ENCODE data around the gene C21orf91. TPM values are rescaled to one million over a fixed set of nuclear protein-coding genes. Genes with fewer than 3 reads are reported as not detected.

C21orf91 gene
- total and polyA plus RNA-seq, 8 donors = under 0.01 to 50.9 (median 4.4) TPM

DNA sequence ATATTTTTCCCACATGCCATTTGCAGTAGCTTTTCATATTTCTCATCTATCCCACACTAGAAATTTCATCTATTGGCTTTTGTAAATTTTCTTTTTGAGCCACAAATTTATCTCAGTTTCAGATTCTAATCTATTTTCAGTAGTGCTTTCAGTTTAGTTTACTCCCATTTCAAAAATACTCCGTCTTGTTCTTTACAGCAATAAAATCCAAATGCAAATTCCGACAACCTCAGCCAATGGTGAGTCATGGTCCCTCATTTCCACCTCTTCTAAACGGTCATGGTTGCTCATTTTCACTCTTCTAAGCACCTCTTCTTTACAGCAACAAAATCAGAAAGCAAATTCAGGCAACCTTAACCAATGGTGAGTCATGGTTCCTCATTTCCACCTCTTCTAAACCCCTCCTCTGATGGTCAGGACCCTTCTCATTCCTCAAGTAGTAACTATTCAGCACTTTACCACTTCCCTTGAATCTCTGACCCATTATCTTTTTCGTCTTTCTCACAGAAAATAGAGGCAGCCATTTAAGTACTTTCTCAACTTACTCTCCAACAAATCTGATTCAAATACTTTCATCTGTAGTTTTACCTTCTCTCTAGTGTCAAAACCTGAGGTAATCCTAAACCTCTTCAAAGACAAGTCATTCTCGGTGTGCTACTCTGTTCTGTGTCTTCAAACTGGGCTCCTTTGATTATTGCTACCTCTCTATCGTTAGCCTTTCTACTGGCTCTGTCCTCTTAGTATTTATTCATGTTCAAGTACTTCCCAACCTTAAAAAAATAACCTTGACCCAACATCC is 34.4 kb downstream of the C21orf91 start:
- Histone ChIP-seq H3K4me1 (peaks cover 0 to 11% (median 0%) of the 10 kb centered on the region in 4 donors), H3K27ac (peak overlapping the region in 4 of 5 donors; percentile 2 to 79 (median 49)), H3K4me3 (no peak overlapping the region), H3K27me3 (no peaks in the 10 kb centered on the region), H3K9me3 (no peaks in the 10 kb centered on the region), H3K36me3 (peaks cover 9 to 32% (median 20%) of the 10 kb centered on the region in 4 donors)
- intact Hi-C loops (cut with DNase I; ENCODE audit: low total_unique reads) = no loop called here
- no peak for TF ChIP-seq POLR2A (IDR thresholded peaks at IDR 0.05)
- TF ChIP-seq POLR2AphosphoS5 (IDR thresholded peaks at IDR 0.05) = no peak
- TF ChIP-seq EP300 (IDR thresholded peaks at IDR 0.05) = no peak
- TF ChIP-seq, protein P1, sequence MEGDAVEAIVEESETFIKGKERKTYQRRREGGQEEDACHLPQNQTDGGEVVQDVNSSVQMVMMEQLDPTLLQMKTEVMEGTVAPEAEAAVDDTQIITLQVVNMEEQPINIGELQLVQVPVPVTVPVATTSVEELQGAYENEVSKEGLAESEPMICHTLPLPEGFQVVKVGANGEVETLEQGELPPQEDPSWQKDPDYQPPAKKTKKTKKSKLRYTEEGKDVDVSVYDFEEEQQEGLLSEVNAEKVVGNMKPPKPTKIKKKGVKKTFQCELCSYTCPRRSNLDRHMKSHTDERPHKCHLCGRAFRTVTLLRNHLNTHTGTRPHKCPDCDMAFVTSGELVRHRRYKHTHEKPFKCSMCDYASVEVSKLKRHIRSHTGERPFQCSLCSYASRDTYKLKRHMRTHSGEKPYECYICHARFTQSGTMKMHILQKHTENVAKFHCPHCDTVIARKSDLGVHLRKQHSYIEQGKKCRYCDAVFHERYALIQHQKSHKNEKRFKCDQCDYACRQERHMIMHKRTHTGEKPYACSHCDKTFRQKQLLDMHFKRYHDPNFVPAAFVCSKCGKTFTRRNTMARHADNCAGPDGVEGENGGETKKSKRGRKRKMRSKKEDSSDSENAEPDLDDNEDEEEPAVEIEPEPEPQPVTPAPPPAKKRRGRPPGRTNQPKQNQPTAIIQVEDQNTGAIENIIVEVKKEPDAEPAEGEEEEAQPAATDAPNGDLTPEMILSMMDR (IDR thresholded peaks at IDR 0.05) = no peak
- DNase-seq = no peak
- 71 to 86% (median 79%) methylated on average over 6 of the region's 6 CpGs for WGBS, 5 donors

DNA sequence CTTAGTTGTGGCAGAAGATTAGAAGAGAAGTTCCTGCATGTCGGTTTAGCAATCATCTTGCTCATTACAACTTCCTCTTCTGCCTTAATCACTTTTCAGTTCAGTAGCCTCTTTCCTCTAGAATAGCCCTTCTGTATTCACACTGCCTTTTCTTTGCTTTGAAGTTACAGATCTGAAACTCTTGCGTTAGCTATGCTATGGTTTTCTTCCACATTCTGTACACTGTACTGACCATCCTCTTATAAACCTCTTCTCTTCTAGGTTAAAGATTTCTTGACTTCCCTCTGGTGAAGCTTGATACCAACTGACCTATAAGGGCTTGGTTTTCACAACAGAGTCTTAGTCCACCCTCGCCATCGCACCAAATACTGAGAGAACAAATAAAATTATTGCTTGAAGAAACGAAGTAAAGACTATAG is 35.0 kb downstream of the C21orf91 start:
- H3K27ac ChIP-seq = peak overlapping the region in 4 of 5 donors; percentile 2 to 79 (median 49)
- intact Hi-C loops (cut with DNase I; ENCODE audit: low total_unique reads) = no loop called here
- H3K4me3 ChIP-seq = no peak overlapping the region
- H3K36me3 ChIP-seq = peaks cover 9 to 32% (median 20%) of the 10 kb centered on the region in 4 donors
- no peak for DNase-seq
- H3K4me1 ChIP-seq = peaks cover 0 to 11% (median 0%) of the 10 kb centered on the region in 4 donors
- TF ChIP-seq EP300 (IDR thresholded peaks at IDR 0.05) = no peak
- no peak for TF ChIP-seq POLR2A (IDR thresholded peaks at IDR 0.05)
- no peak for TF ChIP-seq POLR2AphosphoS5 (IDR thresholded peaks at IDR 0.05)
- TF ChIP-seq, protein P1 (IDR thresholded peaks at IDR 0.05) = no peak
- H3K9me3 ChIP-seq = no peaks in the 10 kb centered on the region
- no peaks in the 10 kb centered on the region for H3K27me3 ChIP-seq
- 61 to 74% (median 71%) methylated on average over 5 of the region's 5 CpGs for WGBS, 5 donors

GRCh38 chr21:17783481-17784179 is 35.5 kb downstream of the C21orf91 start:
- peaks cover 9 to 32% (median 20%) of the 10 kb centered on the region in 4 donors for H3K36me3 ChIP-seq
- intact Hi-C loops (cut with DNase I; ENCODE audit: low total_unique reads) = no loop called here
- no peak for DNase-seq
- no peaks in the 10 kb centered on the region for H3K9me3 ChIP-seq
- peaks cover 0 to 11% (median 0%) of the 10 kb centered on the region in 4 donors for H3K4me1 ChIP-seq
- H3K27me3 ChIP-seq = no peaks in the 10 kb centered on the region
- H3K27ac ChIP-seq = peak overlapping the region in 4 of 5 donors; percentile 2 to 79 (median 49)
- TF ChIP-seq, protein P1 (IDR thresholded peaks at IDR 0.05) = no peak
- TF ChIP-seq POLR2AphosphoS5 (IDR thresholded peaks at IDR 0.05) (no peak), POLR2A (IDR thresholded peaks at IDR 0.05) (no peak), EP300 (IDR thresholded peaks at IDR 0.05) (no peak)
- 84 to 96% (median 89%) methylated on average over 2 of the region's 2 CpGs for WGBS, 5 donors
- no peak overlapping the region for H3K4me3 ChIP-seq

DNA sequence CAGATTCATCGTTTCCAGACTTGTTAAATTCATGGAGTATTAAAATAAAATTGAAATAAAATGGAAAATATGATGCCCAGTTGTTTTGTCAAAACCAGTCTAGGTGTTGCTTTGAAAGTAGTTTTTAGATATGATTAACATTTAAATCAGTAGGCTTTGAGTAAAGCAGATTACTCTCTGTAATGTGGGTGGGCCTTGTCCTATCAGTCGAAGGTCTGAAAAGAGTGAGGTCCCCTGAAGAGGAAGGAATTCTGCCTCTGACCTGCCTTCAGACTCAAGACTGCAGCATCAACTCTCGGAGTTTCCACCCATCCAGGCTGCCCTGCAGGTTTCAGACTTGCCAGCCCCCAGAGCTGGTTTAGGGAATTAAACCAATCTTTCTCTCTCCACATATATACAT is 36.2 kb downstream of the C21orf91 start:
- H3K9me3 ChIP-seq = no peaks in the 10 kb centered on the region
- peaks cover 0 to 11% (median 0%) of the 10 kb centered on the region in 4 donors for H3K4me1 ChIP-seq
- intact Hi-C loops (cut with DNase I; ENCODE audit: low total_unique reads) = no loop called here
- WGBS, 5 donors = 89 to 95% (median 91%) methylated on average over 3 of the region's 3 CpGs
- H3K36me3 ChIP-seq = peaks cover 9 to 32% (median 18%) of the 10 kb centered on the region in 4 donors
- no peak for DNase-seq
- peak overlapping the region in 2 of 5 donors; percentile 52 to 79 for H3K27ac ChIP-seq
- H3K4me3 ChIP-seq = no peak overlapping the region
- H3K27me3 ChIP-seq = no peaks in the 10 kb centered on the region
- no peak for TF ChIP-seq EP300 (IDR thresholded peaks at IDR 0.05)
- TF ChIP-seq, protein P1 (IDR thresholded peaks at IDR 0.05) = no peak
- no peak for TF ChIP-seq POLR2A (IDR thresholded peaks at IDR 0.05)
